Effector CD4-positive, alpha-beta T cell (primary cell): ENCODE data around the gene HHATL.

ENCODE experiments used
- DNase-seq: peaks from one replicate; pipeline ENCODE4 v3.0.0-alpha.2; 2020

The HHATL gene

GRCh38 chr3:42662037-42662812 lies 40.4 kb downstream of the HHATL start:
- DNase-seq, result no peak

DNA sequence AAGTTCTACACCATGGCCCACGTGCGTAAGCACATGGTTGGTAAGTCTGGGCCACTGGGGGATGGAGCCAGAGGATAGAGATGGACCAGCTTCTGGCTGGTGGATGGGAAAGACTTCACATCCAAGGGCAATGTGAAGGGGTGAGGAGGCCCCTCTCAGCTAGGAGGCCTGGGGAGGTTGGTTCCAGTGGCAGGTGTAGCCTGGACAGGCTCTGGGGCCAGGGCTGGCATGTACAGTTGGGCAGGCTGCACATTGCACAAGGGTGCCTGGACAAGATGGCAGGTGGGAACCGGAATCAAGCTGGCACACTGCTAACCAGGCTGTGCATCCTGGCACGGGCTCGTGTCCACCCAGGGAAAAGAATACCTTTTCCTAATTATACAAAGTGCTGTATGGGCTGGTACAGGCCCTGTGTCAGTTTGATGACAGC lies 41.0 kb downstream of the HHATL start:
- DNase-seq, result no peak

- no peak for DNase-seq
These were observed 41.7 kb downstream of the HHATL start for GRCh38 chr3:42660898-42661297.

- DNase-seq, result no peak
These were observed 42.4 kb downstream of the HHATL start for GRCh38 chr3:42660131-42660715.

- no peak for DNase-seq
These were observed 43.0 kb downstream of the HHATL start for GRCh38 chr3:42659451-42660130.

- no peak for DNase-seq
These were observed 43.7 kb downstream of the HHATL start for GRCh38 chr3:42658771-42659390.

- no peak for DNase-seq
These were observed 44.4 kb downstream of the HHATL start for GRCh38 chr3:42658091-42658770.

GRCh38 chr3:42657675-42658074 lies 44.9 kb downstream of the HHATL start:
- no peak for DNase-seq

- DNase-seq, result no peak
These were observed 45.7 kb downstream of the HHATL start for GRCh38 chr3:42656680-42657610.

GRCh38 chr3:42655980-42656679 lies 46.5 kb downstream of the HHATL start:
- DNase-seq, result no peak

DNA sequence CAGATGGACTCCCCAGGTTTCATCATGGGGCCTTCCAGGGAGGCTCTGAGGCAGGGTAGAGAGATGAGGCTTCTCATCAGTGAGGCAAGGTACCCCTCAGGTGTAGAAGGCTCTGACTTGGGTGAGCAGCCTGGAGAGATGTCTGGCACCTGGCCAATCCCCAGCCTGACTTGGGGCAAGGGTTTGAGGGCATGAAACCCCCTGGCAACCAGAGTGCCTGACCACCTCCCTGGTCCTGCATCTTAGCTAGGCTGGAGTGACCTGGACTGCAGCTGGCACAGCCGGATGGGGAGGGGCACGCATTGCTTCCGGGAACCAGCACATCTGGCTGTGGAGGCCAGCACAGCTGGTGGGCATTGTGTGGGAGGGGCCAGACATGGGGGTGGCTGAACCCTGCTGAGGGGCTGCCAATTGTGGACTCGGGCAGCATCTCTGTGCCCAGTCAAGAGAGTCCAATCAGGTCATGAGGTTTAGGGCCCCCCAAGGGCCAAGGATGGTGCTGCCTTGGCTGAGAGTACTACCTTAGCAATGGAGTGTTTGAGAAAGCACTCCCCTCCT lies 47.2 kb downstream of the HHATL start:
- no peak for DNase-seq

GRCh38 chr3:42654331-42655201 lies 48.0 kb downstream of the HHATL start:
- no peak for DNase-seq

GRCh38 chr3:42653560-42654330 lies 48.9 kb downstream of the HHATL start, which contains the start of gene ZBTB47:
TSS of gene ZBTB47 (plus strand) at chr3:42653697. CDS start at chr3:42658356, 4,659 bp downstream.
- no peak for DNase-seq

GRCh38 chr3:42653303-42653559 lies 49.4 kb downstream of the HHATL start:
- no peak for DNase-seq

DNA sequence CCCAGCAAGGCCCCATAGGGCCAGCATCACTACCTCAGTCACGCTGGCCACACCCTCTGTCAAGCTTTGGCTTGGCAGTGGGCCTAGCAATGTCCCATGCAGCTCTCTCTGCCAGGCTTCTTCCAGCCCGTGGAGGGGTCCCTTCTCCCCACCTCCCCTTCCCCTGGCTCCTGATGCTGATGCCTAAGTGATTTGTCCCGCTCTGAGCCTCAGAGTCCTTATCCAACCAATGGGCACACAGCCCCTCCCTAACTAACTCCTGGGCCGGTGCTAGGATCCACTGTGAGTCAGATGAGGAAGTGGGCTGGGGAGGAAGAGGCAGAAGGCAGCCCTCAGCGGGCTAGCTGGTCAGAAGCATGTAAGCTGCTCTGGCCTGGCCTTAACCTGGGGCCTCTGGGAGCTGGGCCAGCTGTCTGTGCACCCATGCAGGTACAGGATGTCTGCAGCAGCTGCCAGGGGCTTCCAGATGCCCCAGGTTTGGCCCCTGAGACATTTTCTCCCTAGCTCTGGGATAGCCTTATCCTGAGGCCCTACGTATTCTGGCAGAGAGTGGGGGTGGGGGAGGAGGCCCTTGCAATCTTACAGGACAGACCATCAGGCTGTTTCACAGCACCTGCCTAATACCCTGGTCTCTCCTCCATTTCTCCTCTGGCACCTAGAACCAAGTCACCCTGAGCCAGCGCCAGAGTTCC lies 49.8 kb downstream of the HHATL start:
- no peak for DNase-seq

DNA sequence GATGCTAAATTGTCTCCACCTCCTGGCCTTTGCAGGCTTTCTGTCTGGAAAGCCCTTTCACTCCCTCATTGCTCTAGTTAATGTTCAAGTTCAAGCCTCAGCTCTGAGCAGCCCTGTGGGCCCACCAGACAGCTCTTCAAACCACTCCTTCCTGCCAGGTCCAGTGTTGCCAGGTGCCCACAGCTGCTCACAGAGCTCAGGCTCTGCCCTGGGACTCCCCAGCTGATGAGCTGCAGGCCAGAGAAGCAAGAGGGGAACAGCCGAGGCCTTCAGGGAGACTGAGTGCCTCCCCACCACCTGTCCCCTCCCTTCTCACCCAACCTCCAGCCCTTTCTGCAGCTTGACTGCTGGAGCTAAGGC lies 50.4 kb downstream of the HHATL start:
- DNase-seq, result no peak

- DNase-seq, result no peak
These were observed 51.1 kb downstream of the HHATL start for GRCh38 chr3:42651248-42652091.

DNA sequence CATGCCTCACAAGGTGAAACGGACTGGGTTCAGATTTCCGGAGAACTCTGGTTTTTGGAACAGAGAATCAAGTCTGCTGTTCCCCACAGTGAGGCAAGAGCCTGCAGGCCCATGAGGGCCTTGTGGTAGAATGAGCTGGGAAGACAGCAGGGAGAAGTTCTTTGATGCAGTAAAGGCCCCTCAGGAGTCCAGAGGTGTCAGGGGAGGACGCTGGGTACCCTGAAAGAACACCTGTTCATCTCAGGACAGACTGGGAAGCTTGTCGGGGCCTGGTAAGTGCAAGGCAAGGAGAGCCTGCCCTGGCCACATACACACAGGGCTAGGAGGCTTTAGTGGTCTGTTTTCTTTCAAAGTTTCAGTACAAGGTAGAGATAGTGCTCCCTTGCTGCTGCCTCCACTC lies 52.8 kb downstream of the HHATL start:
- DNase-seq, result no peak
